ENCODE results near the gene TAF1A. TPM values are rescaled to one million over a fixed set of nuclear protein-coding genes. Genes with fewer than 3 reads are reported as not detected.

The TAF1A gene
- total and polyA plus RNA-seq, 2 of the 8 experiments (the other 6 are each of a cell fraction or from before 2014, with no cell fraction given): 3.3 to 16.7 TPM

DNA sequence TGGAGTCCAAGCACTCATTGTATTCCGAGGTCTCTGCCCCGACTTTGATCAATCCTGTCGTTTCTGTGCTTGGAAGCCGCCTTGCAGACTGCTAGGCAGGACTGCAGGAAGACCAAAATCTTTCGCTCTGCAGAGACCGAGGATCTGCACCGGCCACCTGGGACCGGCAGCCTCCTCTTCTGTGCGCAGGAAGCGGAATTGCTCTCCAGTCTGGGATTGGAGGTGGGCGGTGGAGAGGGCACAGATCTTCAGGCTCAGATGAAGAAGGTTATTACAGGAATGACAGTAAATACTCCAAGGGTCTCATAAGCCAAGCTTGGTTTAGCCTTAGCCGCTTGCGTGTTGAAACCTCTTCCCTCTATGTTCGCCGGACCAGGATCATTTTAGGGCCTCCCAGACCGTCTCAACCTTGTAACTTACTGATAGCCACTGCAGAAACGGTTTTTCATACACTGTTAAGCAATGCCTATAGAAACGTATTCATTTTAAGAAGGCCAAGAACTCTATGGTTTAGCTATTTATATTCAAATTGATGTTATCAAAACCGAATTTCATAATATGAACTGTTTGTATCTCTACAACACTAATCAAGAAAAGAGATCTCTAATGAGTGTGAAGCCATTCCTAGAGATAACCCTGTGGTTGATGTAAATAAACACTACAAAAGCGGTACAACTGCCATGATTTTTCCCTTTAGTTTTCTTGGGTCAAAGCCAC is 29.3 kb upstream of the TAF1A start:
- peak overlapping the region; percentile 66 to 88 (median 80) for H3K4me3 ChIP-seq (ENCODE audit: extremely low read depth in 1 of 4, insufficient read depth in 2 of 4, low read depth in 3 of 4, low read length in 4 of 4)
- CTCF ChIA-PET (ENCODE audit: partially characterized antibody): interaction anchor here (1.3 to 3.7 kb wide), 2 partner anchors 15 to 154 kb away, joined by 5 to 19 read pairs; no protein-coding TSS in a partner anchor
- peaks cover 2 to 7% of the 10 kb centered on the region in 2 experiments for H4K20me1 ChIP-seq (replicated peaks in 1 of 2; ENCODE audit: control insufficient read depth in 1 of 2, insufficient read depth in 2 of 2, low read length in 2 of 2)
- H2BK5ac ChIP-seq (ENCODE audit: low read depth, low read length): no peak overlapping the region
- no peak overlapping the region for H4K8ac ChIP-seq (ENCODE audit: extremely low read depth, insufficient read depth, low read length)
- H2AFZ ChIP-seq (ENCODE audit: low read length): no peak overlapping the region
- H3K4me1 ChIP-seq (replicated peaks in 1 of 4; ENCODE audit: control insufficient read depth in 3 of 4, insufficient read depth in 4 of 4, low read length in 3 of 4): peaks cover 0 to 4% (median 1%) of the 10 kb centered on the region in 4 experiments; a peak in 3 of 7 replicates
- no peak overlapping the region for H3K23ac ChIP-seq (ENCODE audit: insufficient read length)
- H3K79me1 ChIP-seq (ENCODE audit: low read depth, low read length): peaks cover 6% of the 10 kb centered on the region
- H3K79me2 ChIP-seq (ENCODE audit: control insufficient read depth in 1 of 2, insufficient read depth in 2 of 2, low read length in 2 of 2): peaks cover 0 to 32% of the 10 kb centered on the region in 2 experiments; a peak in 3 of 4 replicates
- FAIRE-seq (no peak), DNase-seq (ENCODE audit: low read depth in 1 of 2, low spot score in 2 of 2) (peak in 1 of 2 experiments; percentile 52)
- no peak overlapping the region for H3K14ac ChIP-seq (ENCODE audit: insufficient read length)
- peak overlapping the region; percentile 84 to 88 for H3K4me2 ChIP-seq (ENCODE audit: insufficient read depth in 1 of 2, low read depth in 2 of 2, low read length in 2 of 2)
- H3K27me3 ChIP-seq (replicated peaks in 1 of 4; ENCODE audit: control insufficient read depth in 3 of 4, extremely low read depth in 1 of 4, insufficient read depth in 3 of 4, low read length in 3 of 4): no peaks in the 10 kb centered on the region
- H2BK12ac ChIP-seq (ENCODE audit: low read depth, low read length): no peak overlapping the region
- H3K18ac ChIP-seq (ENCODE audit: extremely low read depth, low read length): no peak overlapping the region
- no peak overlapping the region for H2AK5ac ChIP-seq (ENCODE audit: low read depth, low read length)
- H4K91ac ChIP-seq (replicated peaks; ENCODE audit: insufficient read length, low read length): no peak overlapping the region
- H2BK15ac ChIP-seq (ENCODE audit: low read length): no peak overlapping the region
- WGBS, 2 experiments (ENCODE audit: extremely low coverage in 1 of 2, insufficient coverage in 1 of 2, insufficient read length in 1 of 2, insufficient replicate concordance in 2 of 2, low coverage in 1 of 2, low lambda C conversion rate in 2 of 2, missing lambda C conversion rate in 1 of 2): 22% methylated on average over 20 of the region's 20 CpGs; no CpG with 5 or more reads in 1 of the 2 experiments
- no peak overlapping the region for H3K27ac ChIP-seq (ENCODE audit: low read depth, low read length)
- POLR2A ChIA-PET (ENCODE audit: partially characterized antibody): no interaction called here
- H3K4ac ChIP-seq (replicated peaks; ENCODE audit: insufficient read length, low read depth, low read length): no peak overlapping the region
- H3K9me3 ChIP-seq (ENCODE audit: insufficient read depth in 2 of 2, low read depth in 1 of 2, low read length in 1 of 2): no peaks in the 10 kb centered on the region
- peaks cover 0 to 14% (median 10%) of the 10 kb centered on the region in 4 experiments; a peak in 6 of 8 replicates for H3K36me3 ChIP-seq (ENCODE audit: control insufficient read depth in 2 of 4, insufficient read depth in 4 of 4, low read length in 3 of 4)
- no peak overlapping the region for H4K5ac ChIP-seq (ENCODE audit: insufficient read length, low read depth, low read length)
- H2BK120ac ChIP-seq (replicated peaks; ENCODE audit: low read depth, low read length): no peak overlapping the region
- no peak overlapping the region for H2BK20ac ChIP-seq (ENCODE audit: low read length)
- peaks cover 11% of the 10 kb centered on the region for H3K23me2 ChIP-seq (ENCODE audit: low read depth, low read length)
- peak overlapping the region; percentile 78 to 87 (median 83) for H3K9ac ChIP-seq (replicated peaks in 1 of 4; ENCODE audit: extremely low read depth in 1 of 4, low read depth in 3 of 4, low read length in 3 of 4)
- no peak overlapping the region for H3K56ac ChIP-seq (replicated peaks; ENCODE audit: insufficient read length, low read depth, low read length)
- TF ChIP-seq SIN3A (conservative IDR thresholded peaks at IDR 0.05 in 1 of 2, IDR thresholded peaks at IDR 0.05 in 1 of 2; ENCODE audit: low read depth in 1 of 2, low read length in 2 of 2) (0 out of 4 replicates have a peak, but pooled peaks of 1 of the 2 experiments have one; percentile 24), CHD1 (IDR thresholded peaks at IDR 0.05; ENCODE audit: low read depth, low read length) (no peak)
